ENCODE measurements around the gene PKP4. TPM values are rescaled to one million over a fixed set of nuclear protein-coding genes. Genes with fewer than 3 reads are reported as not detected.

The PKP4 gene
- total and polyA plus RNA-seq, 2 of the 8 experiments (the other 6 are each of a cell fraction or from before 2014, with no cell fraction given): 48.2 to 88.0 TPM

DNA sequence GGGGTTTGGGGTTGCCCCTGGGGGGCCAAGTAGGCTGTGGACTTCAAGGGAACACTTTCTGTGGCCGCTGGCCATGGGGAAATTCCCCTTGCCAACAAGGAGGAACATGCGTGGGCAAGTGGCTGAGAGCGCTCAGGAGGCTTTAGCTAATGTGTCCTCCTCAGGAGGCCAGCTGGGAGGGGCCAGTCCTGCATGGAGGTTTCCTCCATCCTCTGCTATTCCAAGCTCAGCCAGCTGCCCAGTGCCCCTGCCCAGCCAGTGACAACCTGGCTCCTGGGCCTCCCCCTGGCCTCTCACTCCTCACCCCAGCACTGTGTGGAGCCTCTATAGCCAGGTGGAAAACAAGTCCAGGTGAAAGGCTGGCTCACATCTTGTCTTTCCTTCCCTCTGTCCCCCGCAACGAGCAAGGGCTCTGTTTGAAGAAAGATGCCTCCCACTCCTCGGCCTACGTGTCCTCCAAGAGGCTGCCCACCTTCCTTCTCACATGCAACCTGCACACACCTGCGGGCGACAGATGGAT is 273.9 kb downstream of the PKP4 start:
- H3K79me2 ChIP-seq (ENCODE audit: control insufficient read depth in 1 of 2, insufficient read depth in 2 of 2, low read length in 2 of 2): no peaks in the 10 kb centered on the region
- H3K18ac ChIP-seq (ENCODE audit: extremely low read depth, low read length): no peak overlapping the region
- no peak overlapping the region for H3K9ac ChIP-seq (replicated peaks in 1 of 4; ENCODE audit: extremely low read depth in 1 of 4, low read depth in 3 of 4, low read length in 3 of 4)
- no peaks in the 10 kb centered on the region for H3K36me3 ChIP-seq (ENCODE audit: control insufficient read depth in 2 of 4, insufficient read depth in 4 of 4, low read length in 3 of 4)
- H4K5ac ChIP-seq (ENCODE audit: insufficient read length, low read depth, low read length): no peak overlapping the region
- H3K4me3 ChIP-seq (ENCODE audit: extremely low read depth in 1 of 4, insufficient read depth in 2 of 4, low read depth in 3 of 4, low read length in 4 of 4): no peak overlapping the region
- no peaks in the 10 kb centered on the region; a peak in 1 of 7 replicates for H3K27me3 ChIP-seq (replicated peaks in 1 of 4; ENCODE audit: control insufficient read depth in 3 of 4, extremely low read depth in 1 of 4, insufficient read depth in 3 of 4, low read length in 3 of 4)
- H2BK120ac ChIP-seq (replicated peaks; ENCODE audit: low read depth, low read length): no peak overlapping the region
- no peak overlapping the region for H2BK5ac ChIP-seq (ENCODE audit: low read depth, low read length)
- H2BK20ac ChIP-seq (ENCODE audit: low read length): no peak overlapping the region
- no peak overlapping the region for H2BK15ac ChIP-seq (ENCODE audit: low read length)
- DNase-seq (ENCODE audit: low read depth in 1 of 2, low spot score in 2 of 2) (no peak), FAIRE-seq (no peak)
- H4K20me1 ChIP-seq (replicated peaks in 1 of 2; ENCODE audit: control insufficient read depth in 1 of 2, insufficient read depth in 2 of 2, low read length in 2 of 2): no peaks in the 10 kb centered on the region
- no peak overlapping the region for H3K27ac ChIP-seq (ENCODE audit: low read depth, low read length)
- no peak overlapping the region for H3K4ac ChIP-seq (replicated peaks; ENCODE audit: insufficient read length, low read depth, low read length)
- no peaks in the 10 kb centered on the region for H3K9me3 ChIP-seq (ENCODE audit: insufficient read depth in 2 of 2, low read depth in 1 of 2, low read length in 1 of 2)
- WGBS, 2 experiments (ENCODE audit: extremely low coverage in 1 of 2, insufficient coverage in 1 of 2, insufficient read length in 1 of 2, insufficient replicate concordance in 2 of 2, low coverage in 1 of 2, low lambda C conversion rate in 2 of 2, missing lambda C conversion rate in 1 of 2): 97% methylated on average over 9 of the region's 9 CpGs; no CpG with 5 or more reads in 1 of the 2 experiments
- no peak overlapping the region for H3K4me2 ChIP-seq (ENCODE audit: insufficient read depth in 1 of 2, low read depth in 2 of 2, low read length in 2 of 2)
- H3K56ac ChIP-seq (replicated peaks; ENCODE audit: insufficient read length, low read depth, low read length): no peak overlapping the region
- no peak overlapping the region for H2AFZ ChIP-seq (ENCODE audit: low read length)
- ChIA-PET CTCF (ENCODE audit: partially characterized antibody) (interaction anchor here (0.7 to 28.7 kb wide), 3 partner anchors 5 to 607 kb away, joined by 3 to 416 read pairs (median 416); no protein-coding TSS in a partner anchor), POLR2A (ENCODE audit: partially characterized antibody) (no interaction called here)
- H4K8ac ChIP-seq (ENCODE audit: extremely low read depth, insufficient read depth, low read length): no peak overlapping the region
- H3K14ac ChIP-seq (ENCODE audit: insufficient read length): no peak overlapping the region
- peaks cover 0 to under 1% (median 0%) of the 10 kb centered on the region in 4 experiments; a peak in 1 of 7 replicates for H3K4me1 ChIP-seq (replicated peaks in 1 of 4; ENCODE audit: control insufficient read depth in 3 of 4, insufficient read depth in 4 of 4, low read length in 3 of 4)
- no peak overlapping the region for H4K91ac ChIP-seq (replicated peaks; ENCODE audit: insufficient read length, low read length)
- H2BK12ac ChIP-seq (ENCODE audit: low read depth, low read length): no peak overlapping the region
- no peak overlapping the region; the same call in 1 of the 2 replicates for H2AK5ac ChIP-seq (ENCODE audit: low read depth, low read length)
- no peak overlapping the region for H3K23ac ChIP-seq (ENCODE audit: insufficient read length)
- H3K79me1 ChIP-seq (ENCODE audit: low read depth, low read length): no peaks in the 10 kb centered on the region
- no peaks in the 10 kb centered on the region for H3K23me2 ChIP-seq (ENCODE audit: low read depth, low read length)
- TF ChIP-seq SP1 (IDR thresholded peaks at IDR 0.05; ENCODE audit: low read depth, low read length) (no peak), RBBP5 (IDR thresholded peaks at IDR 0.05; ENCODE audit: borderline replicate concordance, low read depth, low read length) (no peak), SAP30 (IDR thresholded peaks at IDR 0.05; ENCODE audit: insufficient read depth, insufficient replicate concordance, low read length) (no peak), SRF (IDR thresholded peaks at IDR 0.05; ENCODE audit: low read depth, low read length) (no peak), RXRA (IDR thresholded peaks at IDR 0.05; ENCODE audit: insufficient read depth, low read depth, low read length) (no peak), CREB1 (IDR thresholded peaks at IDR 0.05) (no peak), TEAD4 (IDR thresholded peaks at IDR 0.05; ENCODE audit: low read depth, low read length) (no peak), FOSL1 (IDR thresholded peaks at IDR 0.05; ENCODE audit: insufficient read depth, low read depth, low read length) (no peak), ASH2L (IDR thresholded peaks at IDR 0.05; ENCODE audit: low read length) (no peak), SP4 (IDR thresholded peaks at IDR 0.05; ENCODE audit: low read length) (no peak), CBX5 (IDR thresholded peaks at IDR 0.05; ENCODE audit: low read depth, low read length) (no peak), EGR1 (IDR thresholded peaks at IDR 0.05; ENCODE audit: borderline replicate concordance, low read depth, low read length) (no peak), RFX5 (IDR thresholded peaks at IDR 0.05; ENCODE audit: borderline replicate concordance, low read depth, low read length) (no peak)
- TF ChIP-seq, protein P1, sequence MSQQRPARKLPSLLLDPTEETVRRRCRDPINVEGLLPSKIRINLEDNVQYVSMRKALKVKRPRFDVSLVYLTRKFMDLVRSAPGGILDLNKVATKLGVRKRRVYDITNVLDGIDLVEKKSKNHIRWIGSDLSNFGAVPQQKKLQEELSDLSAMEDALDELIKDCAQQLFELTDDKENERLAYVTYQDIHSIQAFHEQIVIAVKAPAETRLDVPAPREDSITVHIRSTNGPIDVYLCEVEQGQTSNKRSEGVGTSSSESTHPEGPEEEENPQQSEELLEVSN (IDR thresholded peaks at IDR 0.05): no peak
